ENCODE data around the gene POTEE.
"Not testable (repeated sequence)": the region's sequence is repeated elsewhere in the genome, so short reads cannot be mapped to it uniquely, and the experiment has no call there.

Gene POTEE

DNA sequence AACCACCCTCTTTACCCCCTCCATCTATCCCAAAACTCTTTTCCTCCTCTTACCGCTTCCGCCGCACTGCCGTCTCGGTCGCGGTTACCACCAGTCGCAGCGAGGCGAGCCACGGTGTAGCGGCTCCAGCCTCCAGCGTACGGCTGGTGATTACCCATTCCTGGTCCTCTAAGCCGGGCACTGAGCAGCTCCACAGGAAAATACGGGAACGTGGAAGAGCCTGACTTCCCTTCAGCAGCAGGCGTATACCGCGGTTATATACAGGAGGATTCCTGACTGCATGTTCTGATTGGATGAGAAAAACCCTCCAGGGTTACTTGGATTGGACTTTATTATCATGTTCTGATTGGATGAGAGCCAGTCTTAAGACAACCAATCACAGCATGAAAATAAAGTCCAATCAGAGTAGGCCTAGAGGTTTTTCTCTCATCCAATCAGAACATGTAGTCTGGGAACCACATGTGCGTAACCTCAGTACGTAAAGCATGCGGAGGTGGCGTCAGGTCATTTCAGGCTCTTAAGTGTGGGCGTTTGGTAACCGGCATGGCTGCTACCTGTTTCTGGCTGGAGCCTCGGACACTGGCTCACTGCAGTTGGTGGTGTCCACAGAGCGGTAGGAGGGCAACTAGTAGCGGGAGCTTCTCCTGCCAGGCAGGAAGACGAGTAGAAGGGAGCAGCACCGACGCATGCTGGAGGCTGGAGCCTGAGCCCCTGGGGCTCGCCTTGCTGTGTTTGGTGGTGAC, at the start of gene POTEE:
Gene POTEE, plus strand, starts transcription at position 507 of the 743 bp plus-strand sequence. CDS start 8,867 bp downstream, outside the sequence.
- DNase-seq, result not testable (repeated sequence)

- DNase-seq, result not testable (repeated sequence)
Observed at GRCh38 chr2:131165562-131165961, 43.8 kb upstream of the POTEE start.

- DNase-seq, result no peak
Observed at GRCh38 chr2:131168538-131168937, 40.8 kb upstream of the POTEE start.

DNA sequence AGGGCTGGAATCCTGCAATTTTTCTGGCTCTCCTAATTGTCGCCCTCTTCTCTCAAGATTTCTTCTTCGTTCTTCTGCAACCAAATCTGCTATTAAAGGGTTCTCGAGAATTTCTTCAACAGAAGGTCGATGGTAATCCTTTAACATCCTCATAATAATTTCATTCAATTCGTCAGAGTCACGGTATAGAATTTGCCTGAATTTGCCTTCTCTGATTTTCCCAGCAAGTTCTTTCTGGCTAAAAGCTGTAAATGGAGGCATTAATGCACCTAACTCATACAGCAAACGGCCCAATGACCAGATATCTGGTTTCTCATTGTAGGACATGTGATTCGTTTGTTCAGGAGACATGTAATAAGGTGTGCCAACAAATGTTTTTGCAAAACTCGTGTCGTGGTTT, 31.3 kb upstream of the POTEE start:
- not testable (repeated sequence) for DNase-seq

- DNase-seq, result not testable (repeated sequence)
Observed at GRCh38 chr2:131178721-131179418, 30.5 kb upstream of the POTEE start.

GRCh38 chr2:131181451-131181850, 27.9 kb upstream of the POTEE start:
- not testable (repeated sequence) for DNase-seq

GRCh38 chr2:131193421-131193820, 15.9 kb upstream of the POTEE start:
- not testable (repeated sequence) for DNase-seq

- not testable (repeated sequence) for DNase-seq
Observed at GRCh38 chr2:131196186-131196585, 13.2 kb upstream of the POTEE start.

DNA sequence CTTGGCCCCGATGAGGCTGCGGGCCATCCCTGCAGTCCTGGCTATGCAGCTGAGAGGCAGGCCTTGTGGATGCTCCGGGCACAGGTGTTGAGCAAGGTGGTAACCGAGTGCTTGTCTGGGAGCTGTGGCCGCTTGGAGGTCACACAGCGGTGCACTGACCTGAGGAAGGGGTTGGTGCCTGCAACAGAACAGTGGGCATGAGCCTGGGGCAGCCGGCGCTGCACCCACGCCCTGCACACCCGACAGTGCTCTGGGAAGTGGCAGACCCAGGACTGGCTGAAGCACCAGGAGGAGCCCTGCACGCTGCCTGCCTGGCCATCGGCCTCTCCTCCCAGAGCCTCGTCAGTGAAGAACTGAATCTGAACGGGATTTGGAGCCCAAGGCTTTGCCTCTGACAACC, 8.2 kb upstream of the POTEE start:
- DNase-seq, result no peak

DNA sequence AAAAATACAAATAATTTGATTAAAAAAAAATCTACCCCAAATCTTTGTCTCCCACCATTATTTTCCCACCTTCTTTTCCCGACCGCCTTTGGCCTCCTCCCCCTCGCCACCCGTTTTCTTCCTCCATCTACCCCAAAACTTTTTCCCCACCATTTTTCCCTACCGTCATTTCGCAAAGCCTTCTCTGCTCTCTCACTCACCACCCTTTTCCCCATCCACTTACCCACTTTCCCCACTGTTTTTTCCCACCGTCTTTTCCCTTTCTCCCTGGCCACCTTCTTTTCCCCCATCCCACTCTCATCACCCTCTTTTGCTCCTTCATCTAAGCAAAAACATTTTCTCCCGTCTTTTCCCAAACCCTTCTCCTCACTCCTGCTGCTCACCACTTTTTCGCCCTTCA, 1.5 kb upstream of the POTEE start:
- DNase-seq, result not testable (repeated sequence)

- not testable (repeated sequence) for DNase-seq
Observed at GRCh38 chr2:131209773-131210104, 403 bp downstream of the POTEE start.

- not testable (repeated sequence) for DNase-seq
Observed at GRCh38 chr2:131210434-131211211, 1.3 kb downstream of the POTEE start.

GRCh38 chr2:131217238-131217986, 8.1 kb downstream of the POTEE start:
- not testable (repeated sequence) for DNase-seq

- DNase-seq, result not testable (repeated sequence)
Observed at GRCh38 chr2:131235543-131236449, 26.5 kb downstream of the POTEE start.
